NCI-H1694 (cell line): ENCODE measurements around the gene COPS6.

Experiments used
- DNase-seq: peaks from one replicate; lab custom pipeline; 2025; lab: John Stamatoyannopoulos, UW

COPS6 gene

GRCh38 chr7:100080907-100081534, 7.7 kb upstream of the COPS6 start:
- DNase-seq = peak; percentile 12

- peak; percentile 98 for DNase-seq
These were observed 7.2 kb upstream of the COPS6 start, which contains the start of gene ZNF3 for GRCh38 chr7:100081535-100082102. Gene ZNF3 (minus strand): TSS chr7:100081723. CDS start chr7:100077357, 4,366 bp downstream.

GRCh38 chr7:100082978-100083377, 5.8 kb upstream of the COPS6 start:
- DNase-seq = no peak

GRCh38 chr7:100085515-100085914, 3.3 kb upstream of the COPS6 start:
- DNase-seq = no peak

- DNase-seq = no peak
These were observed 1.6 kb upstream of the COPS6 start for GRCh38 chr7:100087055-100087750.

GRCh38 chr7:100088095-100088620, 611 bp upstream of the COPS6 start:
- no peak for DNase-seq

GRCh38 chr7:100089458-100090196, 858 bp downstream of the COPS6 start:
- DNase-seq = no peak

- no peak for DNase-seq
These were observed 2.0 kb downstream of the COPS6 start for GRCh38 chr7:100090527-100091410.

- DNase-seq = no peak
These were observed 2.8 kb downstream of the COPS6 start for GRCh38 chr7:100091411-100092181.

- no peak for DNase-seq
These were observed 4.3 kb downstream of the COPS6 start for GRCh38 chr7:100093054-100093453.

- DNase-seq = no peak
These were observed 4.7 kb downstream of the COPS6 start for GRCh38 chr7:100093498-100093897.

- DNase-seq = no peak
These were observed 5.2 kb downstream of the COPS6 start for GRCh38 chr7:100093925-100094486.

- DNase-seq = no peak
These were observed 6.5 kb downstream of the COPS6 start for GRCh38 chr7:100095289-100095688.

- no peak for DNase-seq
These were observed 6.9 kb downstream of the COPS6 start for GRCh38 chr7:100095704-100096103.

- DNase-seq = no peak
These were observed 10.1 kb downstream of the COPS6 start for GRCh38 chr7:100098913-100099312.

- no peak for DNase-seq
These were observed 10.7 kb downstream of the COPS6 start for GRCh38 chr7:100099452-100099851.

- DNase-seq = peak; percentile 87
These were observed 11.7 kb downstream of the COPS6 start for GRCh38 chr7:100100420-100101015.

GRCh38 chr7:100101016-100101862, 12.5 kb downstream of the COPS6 start, which contains the start of the genes AP4M1 and MCM7:
Gene AP4M1 (plus strand): TSS chr7:100101643. CDS start chr7:100101715, 72 bp downstream.
Gene MCM7 (minus strand): TSS chr7:100101397. CDS start chr7:100101294, 103 bp downstream.
- peak; percentile 94 for DNase-seq
